ENCODE results near the gene CSNK1G1.
A peak's percentile ranks its signal among the peaks of the same experiment; 100 is the strongest.
"Not testable (repeated sequence)": the region's sequence is repeated elsewhere in the genome, so short reads cannot be mapped to it uniquely, and the experiment has no call there.

CSNK1G1 gene
- total RNA-seq: 32.8 to 118 (median 52.6) reads per million in 17 experiments

DNA sequence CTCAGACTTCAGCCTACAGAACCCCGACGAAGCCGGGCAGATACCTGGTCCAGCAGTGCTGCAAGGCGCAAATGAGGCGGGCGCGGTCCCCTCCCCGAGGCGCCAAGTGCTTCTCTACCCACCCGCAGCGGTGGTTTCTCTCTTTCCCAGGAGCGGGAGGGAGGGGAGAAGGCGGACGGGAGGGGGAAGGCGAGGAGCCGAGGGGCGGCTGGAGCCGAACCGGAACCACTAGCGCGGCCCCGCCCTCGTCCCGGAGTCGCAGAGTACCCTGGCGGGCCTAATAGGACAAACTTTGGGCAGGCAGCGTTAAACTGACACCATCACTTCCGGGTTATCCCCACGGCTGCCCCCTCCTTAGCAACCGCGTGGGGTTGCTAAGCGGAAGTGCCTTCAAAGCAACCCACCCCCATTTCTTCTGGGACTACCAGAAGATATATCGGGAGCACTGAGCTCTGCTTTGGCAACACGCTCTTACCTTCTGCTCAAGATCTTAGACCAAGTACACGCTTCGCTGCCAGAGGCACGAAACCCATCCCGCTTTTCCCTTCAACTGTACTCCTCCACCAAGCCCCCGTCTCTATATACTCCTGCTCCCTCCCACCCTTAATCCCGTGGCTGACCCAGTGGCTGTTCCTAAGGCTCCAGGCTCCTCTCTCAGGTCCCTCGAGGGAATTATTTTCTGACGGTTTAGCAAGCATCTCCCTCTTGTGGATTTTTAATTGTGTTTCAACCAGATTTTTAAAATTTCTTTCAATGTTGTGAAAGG lies at the start of gene CSNK1G1:
Gene CSNK1G1 (minus strand): TSS at position 230 of the 766 bp plus-strand sequence. CDS start 55,674 bp downstream, outside the sequence.
- DNase-seq: peak; percentile 97 to 99 (median 98)

DNA sequence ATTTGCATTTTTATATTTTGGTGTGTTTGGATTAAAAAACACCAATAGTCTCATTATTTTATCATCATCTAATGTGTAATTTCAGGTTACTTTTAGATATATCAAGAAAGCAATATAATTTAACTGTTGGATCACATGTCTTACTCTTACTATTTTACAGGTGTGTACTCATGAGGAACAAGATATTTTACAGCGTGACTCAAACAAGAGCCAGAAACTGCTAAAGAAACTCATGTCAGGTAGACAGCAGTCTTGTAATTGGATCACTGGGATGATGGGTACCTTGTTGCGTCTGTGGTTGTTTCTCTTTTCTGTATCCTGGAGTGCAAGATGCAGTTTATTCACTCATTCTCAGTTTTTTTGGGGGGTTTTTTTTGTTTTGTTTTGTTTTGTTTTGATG lies 44.6 kb upstream of the CSNK1G1 start:
- DNase-seq: no peak

DNA sequence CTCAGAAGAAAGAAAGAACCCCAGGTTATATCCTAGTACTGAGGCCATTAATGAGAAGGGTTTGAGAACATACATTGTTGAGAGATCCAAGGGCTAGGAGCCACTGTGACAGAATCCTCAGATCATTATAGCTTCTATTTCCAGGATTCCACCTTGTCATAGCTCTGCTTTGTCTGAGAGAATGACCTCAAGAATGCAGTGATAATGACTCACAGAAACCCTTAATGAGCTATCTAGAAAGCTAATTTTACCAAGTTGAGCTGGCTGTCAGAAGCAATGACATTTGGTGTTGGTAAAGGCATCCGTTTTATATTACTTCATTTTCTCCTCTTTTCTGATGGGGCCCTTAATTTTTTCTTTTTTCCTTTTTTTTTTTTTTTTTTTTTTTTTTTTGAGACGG lies 42.6 kb upstream of the CSNK1G1 start:
- no peak for DNase-seq

DNA sequence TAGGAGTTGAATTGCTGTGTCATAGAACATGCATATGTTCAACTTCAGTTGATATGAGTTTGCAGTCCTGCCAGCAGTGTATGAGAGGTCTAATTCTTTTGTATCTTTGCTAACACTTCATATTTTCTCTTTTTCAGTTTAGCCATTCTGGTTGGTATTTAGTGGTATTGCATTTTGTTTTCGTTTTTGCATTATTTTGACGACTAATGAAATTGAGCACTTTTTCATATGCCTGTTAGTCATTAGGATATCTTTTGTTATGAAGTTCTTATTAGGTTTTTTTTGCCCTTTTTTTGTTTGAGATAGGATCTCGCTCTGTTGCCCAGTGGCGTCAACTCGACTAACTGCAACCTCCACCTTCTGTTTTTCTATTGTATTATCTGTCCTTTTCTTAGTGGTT lies 40.8 kb upstream of the CSNK1G1 start:
- no peak for DNase-seq

DNA sequence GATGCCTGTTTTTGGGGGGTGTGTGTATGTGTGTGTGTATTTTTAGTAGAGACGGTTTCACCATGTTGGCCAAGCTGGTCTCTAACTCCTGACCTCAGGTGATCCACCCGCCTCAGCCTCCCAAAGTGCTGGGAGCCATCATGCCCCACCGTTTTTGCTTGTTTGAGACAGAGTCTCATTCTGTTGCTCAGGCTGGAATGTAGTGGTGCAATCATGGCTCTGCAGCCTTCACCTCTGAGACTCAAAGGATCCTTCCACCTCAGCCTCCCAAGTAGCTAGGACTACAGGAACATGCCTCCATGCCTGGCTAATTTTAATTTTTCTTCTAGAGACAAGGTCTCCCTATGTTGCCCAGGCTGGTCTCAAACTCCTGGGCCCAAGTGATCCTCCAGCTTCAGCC lies 36.5 kb upstream of the CSNK1G1 start:
- not testable (repeated sequence) for DNase-seq

DNA sequence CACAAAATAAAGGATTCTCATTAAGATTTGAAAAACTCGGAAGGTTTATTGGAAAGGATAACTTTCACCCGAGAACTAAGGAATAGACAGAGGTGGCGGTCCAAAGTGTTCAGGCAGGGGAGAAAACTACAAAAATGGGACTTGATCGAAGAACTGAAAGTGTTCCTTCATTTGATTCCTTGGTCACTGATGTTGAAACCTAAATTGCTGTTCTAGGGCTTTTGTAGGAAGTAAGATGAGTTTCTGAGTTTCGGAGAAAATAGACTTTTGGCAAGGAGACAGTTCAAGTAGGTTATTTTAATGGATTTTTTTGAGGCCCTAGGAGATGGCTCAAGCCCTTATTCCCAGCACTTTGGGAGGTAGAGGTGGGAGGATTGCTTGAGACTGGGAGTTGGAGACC lies 33.1 kb upstream of the CSNK1G1 start:
- peak in 2 of 4 experiments; percentile 56 to 58 for DNase-seq

DNA sequence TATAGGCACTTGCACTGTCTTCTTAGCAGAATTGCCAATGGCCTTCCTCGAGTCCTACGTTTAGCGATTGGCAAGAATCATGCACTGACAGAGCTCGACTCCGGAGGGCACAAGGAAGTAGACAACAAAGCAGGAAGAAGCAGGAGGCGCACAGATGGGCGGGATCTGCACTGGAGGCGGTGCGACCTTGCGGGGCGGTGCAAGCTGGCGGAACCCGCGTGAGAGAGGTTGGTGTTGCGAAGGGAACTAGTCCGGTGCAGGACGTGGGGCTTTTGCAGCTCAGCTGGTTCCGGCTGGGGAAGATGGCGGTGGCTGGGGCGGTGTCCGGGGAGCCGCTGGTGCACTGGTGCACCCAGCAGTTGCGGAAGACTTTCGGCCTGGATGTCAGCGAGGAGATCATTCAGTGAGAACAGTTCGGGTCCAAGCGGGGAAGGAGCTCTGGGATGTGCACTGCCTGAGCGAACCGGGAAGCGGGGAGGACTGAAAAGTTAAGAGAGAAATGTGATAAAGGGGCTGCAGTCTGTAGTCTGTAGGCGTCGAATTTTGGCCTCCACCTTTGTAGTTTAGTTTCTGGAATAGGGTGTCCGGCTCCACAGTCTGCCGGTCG lies 31.7 kb upstream of the CSNK1G1 start, which contains the start of gene TRIP4:
Gene TRIP4 (plus strand): TSS at position 275 of the 607 bp plus-strand sequence. CDS start 28 bp downstream, at position 303.
- DNase-seq: peak; percentile 97 to 99 (median 98)

DNA sequence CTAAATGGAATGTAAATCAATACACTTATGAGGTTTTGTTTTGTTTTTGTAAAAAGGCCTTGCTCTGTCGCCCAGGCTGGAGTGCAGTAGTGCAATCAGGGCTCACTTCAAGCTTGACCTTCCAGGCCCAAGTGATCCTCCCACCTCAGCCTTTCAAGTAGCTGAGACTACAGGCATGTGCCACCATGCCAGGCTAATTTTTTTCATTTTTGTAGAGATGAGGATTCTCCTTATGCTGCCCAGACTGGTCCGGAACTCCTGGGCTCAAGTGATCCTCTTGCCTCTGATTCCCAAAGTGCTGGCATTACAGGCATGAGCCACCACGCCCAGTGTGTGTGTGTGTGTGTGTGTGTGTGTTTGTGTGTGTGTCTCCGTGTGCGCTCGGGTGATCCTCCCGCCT lies 30.3 kb upstream of the CSNK1G1 start:
- no peak for DNase-seq

DNA sequence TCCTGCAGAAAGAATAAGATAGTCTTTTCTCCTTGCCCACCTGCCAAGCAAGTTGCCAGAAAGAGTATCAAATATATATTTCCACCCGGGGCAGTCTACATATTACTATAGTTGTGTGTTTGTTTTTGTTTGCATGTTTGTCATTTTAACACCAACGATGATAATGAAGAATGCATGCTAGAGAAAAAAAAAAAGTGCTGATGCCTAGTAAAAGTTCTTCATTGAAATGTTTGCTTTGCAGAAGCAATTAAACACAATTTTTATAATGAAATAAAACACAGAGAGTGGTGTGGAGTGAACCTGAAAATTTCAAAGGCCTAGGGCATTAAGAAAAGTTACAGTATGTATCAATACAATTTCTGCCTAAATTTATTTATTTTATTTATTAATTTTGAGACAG lies 27.8 kb upstream of the CSNK1G1 start:
- no peak for DNase-seq

DNA sequence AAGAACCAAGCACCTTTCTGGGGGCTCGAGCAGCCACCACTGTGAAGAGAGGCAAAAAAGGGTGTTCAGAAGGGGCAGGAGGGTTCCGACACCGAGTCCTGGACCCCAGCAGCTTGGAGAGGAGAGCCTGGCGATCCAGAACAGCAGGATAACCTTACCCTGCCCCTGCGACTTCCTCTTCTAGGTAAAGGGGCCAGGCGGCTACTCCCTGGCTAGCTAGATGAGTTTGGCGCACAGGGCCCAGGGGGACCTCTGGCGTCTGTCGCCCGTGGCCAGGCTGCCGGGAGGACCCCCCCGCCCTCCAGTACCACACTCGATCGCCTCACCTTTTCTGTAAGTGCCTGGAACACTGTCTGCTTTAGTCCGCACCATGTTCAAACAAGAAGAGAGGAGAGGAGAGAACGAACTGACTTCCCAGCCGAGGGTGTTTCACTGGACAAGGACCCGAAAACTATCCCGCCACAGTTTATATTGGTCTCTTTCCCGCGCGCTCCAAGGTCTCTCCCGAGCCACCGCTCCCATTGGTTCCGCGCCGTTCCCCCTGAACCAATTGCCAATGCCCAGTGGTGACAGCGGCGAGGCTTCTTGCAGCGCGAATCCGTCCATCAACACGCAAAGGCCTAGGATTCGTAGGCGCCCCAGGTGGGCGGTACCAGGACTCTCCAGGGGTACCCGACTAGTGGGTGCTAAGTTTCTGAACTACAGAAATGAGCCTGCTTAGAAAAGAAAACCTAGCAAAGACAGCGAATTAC lies 25.2 kb upstream of the CSNK1G1 start, which contains the start of gene PCLAF:
Gene PCLAF (minus strand): TSS at position 442 of the 752 bp plus-strand sequence. CDS start 70 bp downstream, at position 372.
- peak; percentile 93 to 96 (median 96) for DNase-seq

DNA sequence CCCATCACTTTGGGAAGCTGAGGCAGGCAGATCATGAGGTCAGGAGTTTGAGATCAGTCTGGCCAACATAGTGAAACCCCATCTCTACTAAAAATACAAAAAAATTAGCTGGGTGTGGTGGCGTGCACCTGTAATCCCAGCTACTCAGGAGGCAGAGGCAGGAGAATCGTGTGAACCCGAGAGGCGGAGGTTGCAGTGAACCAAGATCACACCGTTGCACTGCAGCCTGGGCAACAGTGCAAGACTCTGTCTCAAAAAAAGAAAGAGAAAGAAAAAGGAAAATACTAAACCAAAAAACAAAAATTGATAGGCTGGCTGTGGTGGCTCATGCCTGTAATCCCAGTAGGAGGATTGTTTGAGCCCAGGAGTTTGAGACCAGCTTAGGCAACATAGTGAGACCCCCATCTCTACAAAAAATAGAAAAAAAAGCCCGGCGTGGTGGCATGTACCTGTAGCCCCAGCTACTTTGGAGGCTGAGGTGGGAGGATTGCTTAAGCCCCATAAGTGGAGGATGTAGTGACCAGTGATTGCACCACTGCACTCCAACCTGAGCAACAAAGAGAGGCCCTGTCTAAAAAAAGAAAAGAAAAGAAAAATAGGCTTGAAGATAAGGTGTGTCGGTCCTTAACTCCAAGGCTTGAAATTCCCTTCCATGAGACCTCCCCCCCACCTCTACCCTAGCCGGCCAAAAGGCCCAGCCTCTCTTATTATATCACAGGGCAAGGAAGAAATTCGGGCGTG lies 24.3 kb upstream of the CSNK1G1 start:
- DNase-seq: not testable (repeated sequence)

DNA sequence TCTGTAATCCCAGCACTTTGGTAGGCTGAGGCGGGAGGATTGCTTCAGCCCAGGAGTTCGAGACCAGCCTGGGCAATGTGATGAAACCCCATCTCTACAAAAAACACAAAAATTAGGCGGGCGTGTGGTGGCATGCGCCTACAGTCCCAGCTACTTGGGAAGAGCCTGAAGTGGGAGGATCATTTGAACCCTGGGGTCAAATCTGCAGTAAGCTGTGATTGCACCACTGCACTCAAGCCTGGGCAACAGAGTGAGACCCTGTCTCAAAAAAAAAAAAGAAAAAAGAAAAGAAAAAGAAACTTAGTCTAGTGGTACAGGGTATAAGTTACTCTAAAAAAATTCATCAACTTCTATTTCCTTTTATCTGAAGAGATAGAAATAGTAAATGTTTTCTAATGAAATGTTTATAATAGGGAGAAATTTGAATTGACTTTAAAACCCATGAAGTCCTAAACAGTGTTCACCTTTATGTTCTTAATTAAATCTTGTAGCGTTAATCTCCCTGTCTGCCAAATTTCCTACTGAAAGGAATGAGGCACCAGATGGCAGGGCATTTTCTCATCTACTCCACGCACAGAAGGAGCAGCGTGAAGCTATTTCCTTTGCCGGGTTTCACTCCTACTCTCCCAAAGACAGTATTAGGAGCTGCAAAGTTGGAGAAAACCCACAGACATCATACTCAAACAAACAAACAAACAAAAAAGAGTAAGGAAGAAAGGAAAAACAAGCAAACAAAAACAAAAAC lies 23.4 kb upstream of the CSNK1G1 start:
- no peak for DNase-seq

DNA sequence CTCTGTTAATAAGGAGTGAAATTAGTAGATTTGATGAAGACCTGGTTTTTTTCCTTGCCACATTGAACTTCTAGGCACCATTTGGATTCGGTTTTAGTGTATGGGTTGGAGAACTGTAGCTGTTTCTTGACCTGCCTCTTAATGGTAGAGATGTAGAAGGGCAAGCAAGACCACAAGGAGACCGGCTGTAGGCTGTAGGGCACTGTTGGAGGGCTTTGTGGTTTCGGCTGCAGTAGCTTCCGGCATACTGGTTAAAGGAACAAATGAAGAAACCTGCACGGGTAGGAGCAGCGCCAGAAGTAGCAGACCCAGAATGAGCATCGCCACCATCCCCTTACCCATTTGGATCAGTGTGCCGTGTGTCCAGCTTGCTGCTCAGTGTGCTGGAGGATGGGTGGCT lies 17.4 kb upstream of the CSNK1G1 start:
- DNase-seq: no peak

DNA sequence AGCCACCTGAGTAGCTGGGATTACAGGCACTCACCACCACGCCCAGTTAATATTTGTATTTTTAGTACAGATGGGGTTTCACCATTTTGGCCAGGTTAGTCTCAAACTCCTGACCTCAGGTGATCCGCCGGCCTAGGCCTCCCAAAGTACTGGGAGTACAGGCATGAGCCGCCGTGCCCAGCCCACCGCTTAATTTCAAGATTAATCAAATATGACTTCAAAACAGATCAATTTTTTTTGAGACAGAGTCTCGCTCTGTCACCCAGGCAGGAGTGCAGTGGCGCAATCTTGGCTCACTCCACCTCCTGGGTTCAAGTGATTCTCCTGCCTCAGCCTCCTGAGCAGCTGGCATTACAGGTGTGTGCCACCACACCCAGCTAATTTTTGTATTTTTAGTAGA lies 15.4 kb upstream of the CSNK1G1 start:
- DNase-seq: not testable (repeated sequence)

DNA sequence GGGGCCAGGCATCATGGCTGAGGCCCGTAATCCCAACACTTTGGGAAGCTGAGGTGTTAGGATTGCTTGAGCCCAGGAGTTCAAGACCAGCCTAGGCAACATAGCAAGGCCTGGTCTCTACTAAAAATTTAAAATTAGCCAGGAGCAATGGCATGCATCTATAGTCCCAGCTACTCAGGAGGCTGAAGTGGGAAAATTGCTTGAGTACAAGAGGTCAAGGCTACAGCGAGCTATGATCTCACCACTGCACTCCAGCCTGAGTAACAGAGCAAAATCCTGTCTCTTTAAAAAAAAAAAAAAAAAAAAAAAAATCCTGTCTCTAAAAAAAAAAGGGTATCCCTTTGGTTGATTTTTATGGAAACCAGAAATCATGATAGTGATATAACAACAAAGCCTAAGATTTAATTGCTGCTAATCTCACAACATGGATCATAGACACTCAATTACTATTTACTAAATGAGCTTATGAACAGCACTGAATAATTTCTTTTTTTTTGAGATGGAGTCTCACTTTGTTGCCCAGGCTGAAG lies 13.2 kb upstream of the CSNK1G1 start:
- no peak for DNase-seq

DNA sequence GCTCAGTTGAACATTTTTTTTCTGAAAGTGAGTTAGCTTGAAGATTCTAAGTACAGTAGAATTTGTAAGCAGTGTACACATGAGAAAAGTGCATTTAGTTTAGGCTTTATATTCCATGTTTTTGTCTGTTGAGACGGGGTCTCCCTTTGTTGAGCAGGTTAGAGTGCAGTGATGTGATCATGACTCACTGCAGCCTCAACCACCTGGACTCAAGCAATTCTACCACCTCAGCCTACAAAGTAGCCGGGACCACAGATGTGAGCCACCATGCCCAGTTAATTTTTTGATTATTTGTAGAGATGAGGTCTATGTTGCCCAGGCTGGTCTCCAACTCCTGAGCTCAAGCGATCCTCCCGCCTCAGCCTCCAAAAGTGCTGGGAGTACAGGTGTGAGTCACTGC lies 5.3 kb upstream of the CSNK1G1 start:
- no peak for DNase-seq

DNA sequence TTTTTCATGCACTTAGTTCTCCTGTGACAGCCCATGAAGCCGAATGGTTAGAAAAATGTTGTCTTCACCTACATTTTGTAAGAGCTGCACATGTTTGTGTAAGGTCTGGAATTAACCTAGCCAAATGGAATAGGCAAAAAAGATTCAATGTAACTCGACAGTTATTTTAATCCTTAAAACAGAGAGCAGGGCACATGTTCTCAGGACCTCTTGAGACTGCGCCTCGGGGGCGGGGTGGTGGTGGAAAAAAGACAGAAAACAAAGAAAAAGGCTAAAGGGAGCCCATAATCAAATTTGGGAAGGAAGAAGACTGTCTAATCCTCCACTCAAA lies 702 bp upstream of the CSNK1G1 start:
- DNase-seq: peak in 1 of 4 experiments; percentile 6

DNA sequence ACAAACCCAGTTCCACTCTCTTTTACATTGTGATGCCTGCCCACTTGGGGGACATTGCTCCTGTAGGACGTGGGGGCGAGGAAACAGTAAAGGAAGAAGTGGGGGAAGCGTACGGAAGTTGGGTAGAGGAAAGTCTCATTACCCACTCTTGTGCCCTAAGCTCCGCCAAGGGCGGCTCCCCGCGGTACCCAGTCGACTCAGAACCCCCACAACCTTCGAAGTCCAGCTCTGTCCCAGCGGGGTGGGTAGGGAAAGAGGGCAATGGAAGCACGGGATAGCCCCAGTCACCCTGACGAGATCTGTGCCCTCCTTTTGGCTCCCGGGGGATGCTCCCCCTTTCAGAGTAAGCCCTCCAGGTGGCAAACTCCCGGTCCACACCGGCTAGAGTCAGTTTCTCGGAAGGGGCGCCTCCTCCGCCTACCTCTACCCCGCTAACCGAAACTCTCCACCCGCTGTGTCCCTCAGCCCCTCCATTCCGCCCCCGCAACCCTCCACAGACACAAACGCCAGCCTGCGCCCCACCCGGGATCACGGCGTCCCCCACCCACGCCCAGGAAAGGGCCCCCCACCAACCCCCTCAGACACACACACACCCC lies 527 bp downstream of the CSNK1G1 start:
- DNase-seq: peak; percentile 11 to 54 (median 50)

DNA sequence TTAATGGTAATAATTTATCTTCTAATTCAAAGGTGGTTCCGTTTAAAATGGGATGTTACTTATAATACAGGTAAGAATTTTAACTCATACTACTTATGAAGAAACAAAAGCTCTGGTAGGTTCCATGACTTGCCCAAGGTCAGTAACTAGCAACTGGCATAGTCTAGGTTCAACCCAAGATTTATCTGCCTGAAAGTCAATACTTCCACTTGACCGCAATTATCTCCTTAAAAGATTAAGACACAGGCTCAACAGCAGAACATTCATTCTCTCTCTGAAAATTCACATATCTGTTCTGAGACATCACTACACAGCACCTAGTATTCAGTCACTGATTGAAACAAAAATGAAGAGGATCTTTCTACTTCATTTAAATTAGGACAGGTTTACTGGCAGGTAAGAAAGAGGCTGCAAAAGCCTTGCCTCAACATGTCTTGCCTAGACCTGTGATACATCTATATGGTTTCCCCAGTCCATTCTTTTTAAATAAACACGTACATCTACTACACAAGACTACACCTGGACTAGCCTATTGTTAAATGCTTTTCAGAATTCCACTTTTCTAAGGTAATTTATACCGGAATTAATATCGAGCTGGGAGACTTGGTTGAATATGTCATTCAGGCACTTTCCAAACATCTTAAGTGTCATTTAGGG lies 1.2 kb downstream of the CSNK1G1 start:
- no peak for DNase-seq

DNA sequence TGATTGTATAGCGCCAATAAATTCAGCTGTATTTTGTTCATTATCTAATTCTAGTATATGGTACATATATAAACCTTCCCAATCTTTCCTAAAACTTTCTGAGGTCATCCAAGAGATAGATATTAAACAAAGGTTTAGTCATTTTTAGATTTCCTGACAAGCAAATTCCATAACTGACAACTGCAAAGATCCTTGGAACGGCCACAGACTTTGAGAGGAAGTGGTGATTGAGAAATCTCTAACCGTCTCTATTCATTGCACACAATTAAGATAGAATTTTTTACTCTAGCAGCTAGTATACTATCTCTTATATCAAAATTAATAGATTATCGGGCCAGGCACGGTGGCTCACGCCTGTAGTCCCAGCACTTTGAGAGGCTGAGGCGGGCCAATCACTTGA lies 4.7 kb downstream of the CSNK1G1 start:
- peak in 1 of 4 experiments; percentile 19 for DNase-seq

DNA sequence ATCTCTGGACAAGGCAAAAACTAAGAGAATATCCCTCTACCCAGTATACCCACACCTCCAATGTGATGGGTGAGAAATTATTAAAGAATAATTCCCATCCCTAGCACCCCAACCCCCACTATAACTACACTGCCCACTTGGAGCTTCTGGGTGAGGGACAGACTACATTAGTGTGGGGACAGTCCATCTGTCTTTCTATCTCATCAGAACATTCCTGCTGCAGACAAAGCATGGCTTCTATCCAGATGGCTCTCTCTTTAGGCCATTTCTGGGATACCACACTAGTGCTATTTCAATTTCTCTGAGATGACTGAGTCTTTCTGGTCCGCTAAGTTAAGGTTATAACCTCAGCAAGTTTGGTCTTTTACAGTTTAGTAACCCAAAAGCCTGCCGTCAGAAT lies 6.6 kb downstream of the CSNK1G1 start:
- no peak for DNase-seq

All from suppressor macrophage (primary cell).